Parathyroid adenoma (tissue), 2 donors: Measurements from ENCODE around the gene CST7.

ENCODE experiments used
- H2AFZ ChIP-seq: fragments of 300-600 bp; sonication (generic); one replicate; pipeline ENCODE4 v1.7.0; 2017; ENCODE audit warnings: antibody characterized with exemption, mild to moderate bottlenecking
- H3K27ac ChIP-seq: fragments of 300-600 bp; sonication (generic); one replicate; pipeline ENCODE4 v1.7.0; 2017
- H3K27me3 ChIP-seq: fragments of 300-600 bp; sonication (generic); one replicate; pipeline ENCODE4 v1.7.0; 2017; ENCODE audit warnings: low read length; ENCODE audit not compliant: control insufficient read depth, insufficient read depth
- H3K36me3 ChIP-seq: fragments of 300-600 bp; sonication (generic); one replicate; pipeline ENCODE4 v1.7.0; 2017; ENCODE audit warnings: low read length; ENCODE audit not compliant: control insufficient read depth, insufficient read depth
- H3K4me1 ChIP-seq: fragments of 300-600 bp; sonication (generic); one replicate; pipeline ENCODE4 v1.7.0; 2017; ENCODE audit warnings: control low read depth
- H3K4me2 ChIP-seq: fragments of 300-600 bp; sonication (generic); one replicate; pipeline ENCODE4 v1.7.0; 2017; ENCODE audit warnings: low read length
- H3K4me3 ChIP-seq: fragments of 300-600 bp; sonication (generic); one replicate; pipeline ENCODE4 v1.7.0; 2017; ENCODE audit warnings: low read depth, low read length
- H3K79me2 ChIP-seq: fragments of 300-600 bp; sonication (generic); one replicate; pipeline ENCODE4 v1.7.0; 2017; ENCODE audit warnings: control low read depth
- H3K9ac ChIP-seq: fragments of 300-600 bp; sonication (generic); one replicate; pipeline ENCODE4 v1.7.0; 2017; ENCODE audit warnings: mild to moderate bottlenecking
- H3K9me3 ChIP-seq: fragments of 300-600 bp; sonication (generic); one replicate; pipeline ENCODE4 v1.7.0; 2017; ENCODE audit warnings: low read length; ENCODE audit not compliant: control insufficient read depth
- TF ChIP-seq, protein P1 (sequence below): fragments of 300-600 bp; sonication (generic); IDR thresholded peaks from one replicate; pipeline ENCODE4 v1.7.0; 2017; ENCODE audit warnings: antibody characterized with exemption, mild to moderate bottlenecking
- donor health status: primary hyperparathyroidism.

Gene CST7

DNA sequence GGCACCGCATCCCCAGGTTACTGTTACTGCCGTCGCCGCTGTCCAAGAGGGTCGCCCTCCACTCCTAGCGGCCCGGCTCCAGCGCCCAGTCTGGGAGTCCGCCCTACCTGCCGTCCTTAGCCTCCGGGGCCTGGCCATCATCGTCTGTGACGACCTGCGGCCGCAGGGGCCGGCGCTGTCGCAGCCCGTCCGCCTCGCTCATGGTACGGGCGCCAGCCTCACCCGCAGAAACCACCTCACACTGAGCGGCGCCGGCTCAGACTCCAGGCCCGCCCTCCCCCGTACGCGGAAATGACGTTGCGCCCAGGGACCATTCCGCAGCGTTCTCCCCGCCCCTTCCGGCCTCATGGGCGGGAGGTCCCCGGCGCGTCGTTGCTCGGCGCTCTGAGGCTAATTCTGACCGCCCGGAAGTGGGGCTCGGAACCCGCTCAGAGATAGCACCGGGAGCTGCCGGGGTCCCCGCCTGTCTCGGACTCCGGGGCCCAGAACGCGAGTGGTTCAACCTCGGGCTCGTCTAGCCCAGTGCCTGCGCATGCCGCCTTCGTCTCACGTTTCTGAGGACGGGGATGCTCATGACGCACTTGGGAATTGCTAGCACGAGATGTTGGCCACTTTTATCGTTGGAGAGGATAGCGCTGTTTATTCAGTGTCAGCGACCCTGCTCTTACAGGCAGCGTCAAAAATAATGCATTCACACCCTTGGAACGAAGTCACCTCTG is 43.6 kb downstream of the CST7 start, which contains the start of gene APMAP:
Gene APMAP, minus strand, starts transcription at position 265 of the 719 bp plus-strand sequence. Its CDS starts 63 bp downstream, at position 202.
- TF ChIP-seq, protein P1, sequence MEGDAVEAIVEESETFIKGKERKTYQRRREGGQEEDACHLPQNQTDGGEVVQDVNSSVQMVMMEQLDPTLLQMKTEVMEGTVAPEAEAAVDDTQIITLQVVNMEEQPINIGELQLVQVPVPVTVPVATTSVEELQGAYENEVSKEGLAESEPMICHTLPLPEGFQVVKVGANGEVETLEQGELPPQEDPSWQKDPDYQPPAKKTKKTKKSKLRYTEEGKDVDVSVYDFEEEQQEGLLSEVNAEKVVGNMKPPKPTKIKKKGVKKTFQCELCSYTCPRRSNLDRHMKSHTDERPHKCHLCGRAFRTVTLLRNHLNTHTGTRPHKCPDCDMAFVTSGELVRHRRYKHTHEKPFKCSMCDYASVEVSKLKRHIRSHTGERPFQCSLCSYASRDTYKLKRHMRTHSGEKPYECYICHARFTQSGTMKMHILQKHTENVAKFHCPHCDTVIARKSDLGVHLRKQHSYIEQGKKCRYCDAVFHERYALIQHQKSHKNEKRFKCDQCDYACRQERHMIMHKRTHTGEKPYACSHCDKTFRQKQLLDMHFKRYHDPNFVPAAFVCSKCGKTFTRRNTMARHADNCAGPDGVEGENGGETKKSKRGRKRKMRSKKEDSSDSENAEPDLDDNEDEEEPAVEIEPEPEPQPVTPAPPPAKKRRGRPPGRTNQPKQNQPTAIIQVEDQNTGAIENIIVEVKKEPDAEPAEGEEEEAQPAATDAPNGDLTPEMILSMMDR = no peak
- H3K36me3 ChIP-seq = no peaks in the 10 kb centered on the region
- peak within 1 kb of the TSS; percentile 86 for H3K4me2 ChIP-seq
- H3K4me1 ChIP-seq = peaks cover 24% of the 10 kb centered on the region
- peak within 1 kb of the TSS; percentile 94 for H3K27ac ChIP-seq
- no peaks in the 10 kb centered on the region for H3K9me3 ChIP-seq
- peak within 1 kb of the TSS; percentile 70 for H3K9ac ChIP-seq
- H3K4me3 ChIP-seq = peak within 1 kb of the TSS; percentile 64
- H2AFZ ChIP-seq = peak within 1 kb of the TSS; percentile 90
- no peaks in the 10 kb centered on the region for H3K27me3 ChIP-seq
- H3K79me2 ChIP-seq = peaks cover 28% of the 10 kb centered on the region

DNA sequence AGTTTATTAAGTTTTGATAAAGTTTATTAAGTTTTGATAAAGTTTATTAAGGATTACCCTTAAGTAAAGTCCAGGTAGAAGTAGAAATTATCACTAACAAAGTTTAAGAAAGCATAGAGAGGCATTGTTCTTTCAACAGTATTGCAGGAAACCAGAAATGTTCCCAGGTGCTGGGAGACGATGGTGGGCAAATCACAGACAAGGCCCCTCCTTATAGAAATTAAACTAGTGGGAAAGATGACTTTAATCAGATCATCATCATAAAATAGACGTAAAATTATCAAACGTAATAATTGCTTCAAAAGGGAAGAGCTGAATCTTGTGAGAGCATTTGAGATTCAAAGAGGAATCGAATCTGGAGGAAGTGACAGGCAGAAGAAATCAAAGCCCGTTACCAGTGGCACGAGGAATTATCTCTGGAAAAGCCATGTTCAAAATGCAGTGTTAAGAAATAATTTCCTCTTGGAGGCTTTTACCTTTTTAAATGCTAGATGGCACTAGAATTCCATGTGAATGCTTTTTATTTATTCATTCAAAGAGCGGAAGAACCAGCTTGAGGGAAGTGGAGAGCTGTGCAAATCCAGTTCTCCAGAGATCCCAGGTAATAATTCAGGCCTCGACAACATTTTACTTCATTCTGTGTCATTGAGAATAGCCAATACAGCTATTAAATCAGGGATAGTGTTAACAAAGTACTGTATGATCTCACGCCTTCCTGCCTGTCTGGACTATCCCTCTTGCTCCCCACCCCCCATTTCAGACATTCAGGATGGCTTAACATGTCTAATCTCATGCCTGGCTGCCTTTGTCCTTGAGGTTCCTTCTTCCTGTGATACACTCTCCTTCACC is 44.5 kb downstream of the CST7 start:
- H3K4me2 ChIP-seq = peak overlapping the region; percentile 86
- H2AFZ ChIP-seq = peak overlapping the region; percentile 90
- peaks cover 21% of the 10 kb centered on the region for H3K79me2 ChIP-seq
- peak overlapping the region; percentile 64 for H3K4me3 ChIP-seq
- H3K4me1 ChIP-seq = peaks cover 24% of the 10 kb centered on the region
- TF ChIP-seq, protein P1 = peak; percentile 51
- no peak overlapping the region for H3K9ac ChIP-seq
- no peaks in the 10 kb centered on the region for H3K36me3 ChIP-seq
- no peaks in the 10 kb centered on the region for H3K27me3 ChIP-seq
- no peaks in the 10 kb centered on the region for H3K9me3 ChIP-seq
- peak overlapping the region; percentile 94 for H3K27ac ChIP-seq

DNA sequence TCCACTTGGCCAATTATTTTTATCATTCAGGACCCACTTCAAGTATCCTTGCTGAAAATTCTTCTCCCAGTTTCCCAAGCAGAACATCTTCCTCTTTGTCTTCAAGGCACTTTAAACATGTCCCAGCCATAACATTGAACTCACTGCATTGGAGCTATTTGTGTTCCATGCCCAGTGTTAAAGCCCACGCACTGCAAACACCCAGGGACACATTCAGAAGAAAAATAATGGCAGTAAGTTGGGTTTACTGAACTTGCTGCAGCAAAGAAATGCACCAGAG is 45.1 kb downstream of the CST7 start:
- Histone ChIP-seq H3K27me3 (no peaks in the 10 kb centered on the region), H3K4me2 (no peak overlapping the region), H2AFZ (peak overlapping the region; percentile 90), H3K4me3 (no peak overlapping the region), H3K4me1 (peaks cover 27% of the 10 kb centered on the region), H3K9me3 (no peaks in the 10 kb centered on the region), H3K9ac (no peak overlapping the region), H3K27ac (peak overlapping the region; percentile 94), H3K79me2 (peaks cover 20% of the 10 kb centered on the region), H3K36me3 (no peaks in the 10 kb centered on the region)
- TF ChIP-seq, protein P1 = no peak

DNA sequence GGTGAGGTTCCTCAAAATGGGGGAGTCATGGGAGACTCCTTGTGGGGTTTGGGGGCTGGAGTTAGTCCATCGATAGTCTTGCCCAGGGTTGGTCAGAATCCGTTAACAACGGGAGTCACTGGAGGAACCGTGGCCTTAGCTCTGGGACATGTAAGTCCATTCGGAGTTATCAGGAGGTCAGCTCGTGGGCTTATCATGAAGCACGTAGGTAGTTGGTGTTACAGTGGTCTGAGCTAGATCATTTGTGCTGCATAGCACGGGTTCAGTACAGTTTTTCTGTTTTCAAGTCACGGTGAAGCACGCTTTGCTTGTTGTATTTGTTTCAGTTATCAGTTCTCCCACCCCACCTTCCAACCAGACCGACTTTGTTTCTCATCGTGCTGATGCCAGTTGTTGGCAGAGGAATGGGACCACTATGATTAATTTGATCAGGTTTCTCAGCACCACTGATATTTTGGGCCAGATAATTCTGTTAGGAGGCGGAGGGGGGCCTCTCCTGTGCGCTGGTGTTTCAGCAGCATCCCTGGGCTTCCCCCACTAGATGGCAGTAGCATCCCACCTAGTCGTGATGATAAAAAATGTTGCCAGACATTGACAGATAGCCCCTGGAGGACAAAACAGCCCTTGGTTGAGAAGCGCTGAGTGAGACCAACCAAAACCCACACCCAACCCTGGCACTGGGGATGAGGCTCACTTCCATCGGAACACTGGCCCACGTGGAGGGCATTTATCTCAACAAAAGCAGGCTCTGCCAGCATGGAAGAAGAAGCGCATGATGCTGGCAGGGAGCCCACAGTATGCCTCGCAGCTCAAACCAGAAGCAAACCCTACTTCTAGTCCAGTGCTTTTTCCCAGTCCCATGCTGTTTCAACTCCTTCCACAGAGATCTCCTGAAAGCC is 45.6 kb downstream of the CST7 start:
- H3K4me3 ChIP-seq = no peak overlapping the region
- peak overlapping the region; percentile 94 for H3K27ac ChIP-seq
- H2AFZ ChIP-seq = peak overlapping the region; percentile 90
- H3K79me2 ChIP-seq = peaks cover 18% of the 10 kb centered on the region
- peaks cover 32% of the 10 kb centered on the region for H3K4me1 ChIP-seq
- TF ChIP-seq, protein P1 = peak; percentile 94
- H3K9me3 ChIP-seq = no peaks in the 10 kb centered on the region
- no peaks in the 10 kb centered on the region for H3K27me3 ChIP-seq
- no peak overlapping the region for H3K9ac ChIP-seq
- no peaks in the 10 kb centered on the region for H3K36me3 ChIP-seq
- H3K4me2 ChIP-seq = peak overlapping the region; percentile 25
